Measurements from ENCODE around the gene GABPA. TPM values are rescaled to one million over a fixed set of nuclear protein-coding genes. Genes with fewer than 3 reads are reported as not detected.

GABPA gene
- total RNA-seq, 1 experiment from 2014 or later: 17.6 TPM

GRCh38 chr21:25721987-25722386 lies 12.8 kb upstream of the GABPA start:
- H3K27me3 ChIP-seq (ENCODE audit: control insufficient read depth, insufficient read depth, low read length): no peaks in the 10 kb centered on the region
- ATAC-seq: no peak
- intact Hi-C loops (cut with micrococcal nuclease; ENCODE audit: unreplicated experiment) (no loop called here), in situ Hi-C loops (cut with HindIII; ENCODE audit: low pct_unique_long_range_greater_than_20kb, low sequenced_read_pairs) (no loop called here)
- H3K4me1 ChIP-seq (ENCODE audit: control insufficient read depth, insufficient read depth, low read length): no peaks in the 10 kb centered on the region
- no peak overlapping the region for H3K4me3 ChIP-seq (ENCODE audit: low read depth in 2 of 2, low read length in 2 of 2)
- CTCF ChIA-PET: no interaction called here
- POLR2A ChIA-PET: interaction anchor here (0.6 kb wide), 1 partner anchor 736 kb away, joined by 5 read pairs; no protein-coding TSS in a partner anchor
- no peak for DNase-seq (ENCODE audit: low read depth, low spot score)
- H3K27ac ChIP-seq (ENCODE audit: low read length): no peak overlapping the region
- H3K9me3 ChIP-seq (ENCODE audit: control insufficient read depth, insufficient read depth, low read depth, low read length): no peaks in the 10 kb centered on the region
- TF ChIP-seq POLR2AphosphoS5 (IDR thresholded peaks at IDR 0.05; ENCODE audit: low read depth, low read length): no peak
- no peak for TF ChIP-seq TCF7L2 (IDR thresholded peaks at IDR 0.05; ENCODE audit: low read depth, low read length)
- no peak for TF ChIP-seq SIN3A (IDR thresholded peaks at IDR 0.05; ENCODE audit: borderline replicate concordance, insufficient read depth, low read depth, low read length)
- no peak for TF ChIP-seq CTCF (IDR thresholded peaks at IDR 0.05)
- TF ChIP-seq REST (IDR thresholded peaks at IDR 0.05; ENCODE audit: insufficient read depth in 1 of 2, low read depth in 2 of 2, low read length in 1 of 2): no peak
- H3K36me3 ChIP-seq (ENCODE audit: control insufficient read depth, insufficient read depth, low read length): peaks cover 25% of the 10 kb centered on the region
- no TSS peak for BruUV-seq (replicated peaks)

- Histone ChIP-seq H3K4me1 (ENCODE audit: control insufficient read depth, insufficient read depth, low read length) (no peaks in the 10 kb centered on the region), H3K27me3 (ENCODE audit: control insufficient read depth, insufficient read depth, low read length) (no peaks in the 10 kb centered on the region), H3K4me3 (ENCODE audit: low read depth in 2 of 2, low read length in 2 of 2) (no peak overlapping the region), H3K27ac (ENCODE audit: low read length) (no peak overlapping the region), H3K9me3 (ENCODE audit: control insufficient read depth, insufficient read depth, low read depth, low read length) (no peaks in the 10 kb centered on the region), H3K36me3 (ENCODE audit: control insufficient read depth, insufficient read depth, low read length) (peaks cover 27% of the 10 kb centered on the region)
- no TSS peak for BruUV-seq (replicated peaks)
- ATAC-seq (no peak), DNase-seq (ENCODE audit: low read depth, low spot score) (no peak)
- POLR2A ChIA-PET: no interaction called here
- no peak for TF ChIP-seq REST (IDR thresholded peaks at IDR 0.05; ENCODE audit: insufficient read depth in 1 of 2, low read depth in 2 of 2, low read length in 1 of 2)
- no peak for TF ChIP-seq TCF7L2 (IDR thresholded peaks at IDR 0.05; ENCODE audit: low read depth, low read length)
- no peak for TF ChIP-seq SIN3A (IDR thresholded peaks at IDR 0.05; ENCODE audit: borderline replicate concordance, insufficient read depth, low read depth, low read length)
- TF ChIP-seq CTCF (IDR thresholded peaks at IDR 0.05): no peak
- TF ChIP-seq POLR2AphosphoS5 (IDR thresholded peaks at IDR 0.05; ENCODE audit: low read depth, low read length): no peak
- intact Hi-C loops (cut with micrococcal nuclease; ENCODE audit: unreplicated experiment): no loop called here
- CTCF ChIA-PET: no interaction called here
- in situ Hi-C loops (cut with HindIII; ENCODE audit: low pct_unique_long_range_greater_than_20kb, low sequenced_read_pairs): no loop called here
These were observed 12.1 kb upstream of the GABPA start for GRCh38 chr21:25722631-25723030.
